Fibroblast of gingiva (primary cell): ENCODE data around the gene PHLDB3.
"Not testable (repeated sequence)": the region's sequence is repeated elsewhere in the genome, so short reads cannot be mapped to it uniquely, and the experiment has no call there.

Experiments
- DNase-seq: peaks from one replicate; pipeline ENCODE4 v3.0.0-alpha.2; 2011; ENCODE audit warnings: low read depth

Gene PHLDB3

DNA sequence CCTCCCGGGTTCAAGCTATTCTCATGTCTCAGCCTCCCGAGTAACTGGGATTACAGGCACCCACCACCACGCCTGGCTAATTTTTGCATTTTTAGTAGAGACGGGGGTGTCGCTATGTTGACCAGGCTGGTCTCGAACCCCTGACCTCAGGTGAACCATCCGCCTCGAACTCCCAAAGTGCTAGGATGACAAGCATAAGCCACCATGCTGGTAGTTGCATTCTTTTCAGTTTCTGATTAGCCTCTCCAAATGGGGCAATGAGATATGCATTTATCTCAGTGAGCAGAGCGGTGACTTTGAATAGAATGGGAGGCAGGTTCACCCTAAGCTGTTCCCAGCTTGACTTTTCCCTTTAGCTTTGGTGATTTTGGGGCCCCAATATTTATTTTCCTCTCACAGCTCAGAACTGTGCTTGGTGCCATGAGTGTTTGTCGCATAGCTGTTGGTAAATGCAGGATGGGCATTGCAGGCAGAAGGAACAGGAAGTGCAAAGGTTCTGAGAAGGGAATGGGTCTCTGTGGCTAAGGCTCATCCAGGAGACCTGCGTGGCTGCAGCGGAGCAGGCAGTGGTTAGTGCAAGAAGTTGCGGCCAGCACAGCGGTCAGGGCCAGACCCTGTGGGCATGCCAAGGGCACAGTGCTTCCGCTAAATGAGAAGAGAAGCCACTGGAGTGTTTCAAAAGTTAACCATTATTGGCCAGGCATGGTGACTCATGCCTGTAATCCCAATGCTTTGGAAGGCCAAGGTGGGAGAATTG, 59.8 kb downstream of the PHLDB3 start:
- DNase-seq: no peak

DNA sequence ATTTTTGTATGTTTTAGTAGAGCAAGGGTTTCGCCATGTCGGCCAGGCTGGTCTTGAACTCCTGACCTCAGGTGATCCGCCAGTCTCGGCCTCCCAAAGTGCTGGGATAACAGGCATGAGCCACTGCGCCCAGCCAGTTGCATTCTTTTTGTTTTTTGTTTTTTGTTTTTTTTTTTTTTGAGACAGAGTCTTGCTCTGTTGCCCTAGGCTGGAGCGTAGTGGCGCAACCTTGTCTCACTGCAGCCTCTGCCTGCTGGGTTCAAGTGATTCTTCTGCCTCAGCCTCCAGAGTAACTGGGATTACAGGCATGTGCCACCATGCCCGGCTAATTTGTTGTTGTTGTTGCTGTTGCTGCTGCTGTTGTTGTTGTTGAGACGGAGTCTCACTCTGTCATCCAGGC, 60.5 kb downstream of the PHLDB3 start:
- DNase-seq: not testable (repeated sequence)

DNA sequence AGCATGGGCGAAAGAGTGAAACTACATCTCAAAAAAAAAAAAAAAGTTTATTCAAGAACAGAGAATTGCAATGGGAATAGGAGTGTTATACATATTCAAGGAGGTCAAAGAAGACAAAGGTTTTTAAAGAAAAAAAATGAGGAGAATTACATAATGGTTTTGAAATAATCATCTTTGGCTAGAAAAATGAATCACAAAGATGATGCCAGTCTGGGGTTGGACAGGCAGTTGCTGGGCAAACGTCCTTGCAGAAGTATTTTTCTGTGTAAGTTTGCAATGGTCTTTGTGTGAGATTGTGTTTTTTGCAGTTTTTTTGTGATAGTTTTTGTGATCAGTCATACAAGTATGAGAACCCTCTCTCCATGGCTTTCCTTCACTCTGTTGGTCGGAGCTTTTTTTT, 62.8 kb downstream of the PHLDB3 start:
- no peak for DNase-seq

DNA sequence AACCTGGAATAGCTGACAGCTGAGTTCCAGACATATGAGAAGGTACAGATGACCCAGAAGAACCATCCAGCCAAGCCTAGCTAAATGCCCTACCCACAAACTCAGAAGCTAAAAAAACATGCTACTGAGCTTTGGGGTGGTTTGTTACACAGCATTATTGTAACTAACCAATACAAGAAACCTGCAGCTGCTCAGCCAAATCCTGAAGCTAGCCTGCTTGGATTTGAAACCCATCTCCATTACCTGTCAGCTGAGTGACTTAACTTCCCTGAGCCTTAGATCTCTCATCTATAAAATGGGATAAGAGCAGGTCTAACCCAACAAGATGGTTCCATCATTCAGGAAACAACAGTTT, 64.9 kb downstream of the PHLDB3 start:
- DNase-seq: no peak

DNA sequence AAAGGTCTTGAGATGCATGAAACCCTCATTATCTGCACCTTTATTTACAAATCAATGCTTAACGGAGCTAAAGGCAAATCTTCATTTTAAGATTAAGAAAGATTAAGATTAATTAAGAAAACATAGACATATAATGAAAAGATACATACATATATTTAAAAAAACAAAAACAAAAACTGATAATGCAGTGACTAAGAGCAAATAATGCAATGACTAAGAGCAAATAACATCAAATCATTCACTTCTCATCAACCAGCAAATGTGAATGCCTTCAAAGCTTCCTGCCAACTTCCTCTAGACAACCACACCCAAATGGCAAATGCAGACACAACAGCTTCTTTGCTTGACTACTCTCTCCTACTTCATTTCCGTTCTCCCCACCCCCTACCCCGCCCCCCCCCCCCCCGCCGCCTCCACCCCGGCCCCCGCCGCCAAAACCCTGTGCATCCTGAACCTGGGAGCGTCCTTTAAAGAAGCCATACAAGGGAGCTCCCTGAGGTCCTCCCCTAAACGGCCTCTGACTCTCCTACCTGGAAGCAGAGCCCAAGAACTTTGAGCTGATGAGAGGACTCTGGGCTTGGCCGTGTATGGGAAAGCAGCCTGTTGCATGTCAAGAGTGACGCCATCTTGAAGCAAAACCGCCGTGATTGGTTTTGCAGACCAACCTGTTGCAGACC, 65.4 kb downstream of the PHLDB3 start:
- no peak for DNase-seq

DNA sequence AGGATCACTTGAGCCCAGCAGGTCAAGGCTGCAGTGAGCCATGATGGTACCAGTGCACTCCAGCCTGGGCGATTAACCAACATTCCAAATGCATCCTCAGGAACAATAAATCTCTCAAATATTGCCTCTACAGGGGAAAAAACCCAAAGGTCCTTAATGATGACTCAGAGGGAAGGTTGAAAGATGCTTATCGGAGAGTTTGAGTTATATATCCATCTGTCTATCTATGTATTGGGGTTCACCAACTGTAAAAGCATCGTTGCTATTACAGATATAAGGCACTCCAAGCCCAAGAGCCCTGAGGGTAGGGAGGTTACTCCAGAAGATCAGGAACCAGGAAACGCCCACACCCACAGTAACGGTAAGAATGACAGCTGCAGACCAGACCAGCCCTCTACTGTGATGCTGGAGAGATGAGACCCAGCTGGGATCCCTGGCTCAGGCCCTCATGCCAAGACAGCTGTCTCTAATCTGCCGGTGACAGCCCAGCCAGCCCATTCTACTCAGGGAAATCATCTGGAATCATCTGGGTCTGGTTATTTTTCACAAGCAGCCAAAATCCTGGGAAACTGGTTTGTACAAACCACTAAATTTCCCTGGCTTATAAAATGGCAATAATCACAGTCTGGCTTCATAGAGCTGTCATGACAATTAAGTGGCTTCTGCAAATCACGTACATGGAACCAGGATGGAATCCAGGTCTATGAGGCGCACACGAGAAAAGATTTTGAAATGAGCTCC, 66.1 kb downstream of the PHLDB3 start:
- peak; percentile 81 for DNase-seq

DNA sequence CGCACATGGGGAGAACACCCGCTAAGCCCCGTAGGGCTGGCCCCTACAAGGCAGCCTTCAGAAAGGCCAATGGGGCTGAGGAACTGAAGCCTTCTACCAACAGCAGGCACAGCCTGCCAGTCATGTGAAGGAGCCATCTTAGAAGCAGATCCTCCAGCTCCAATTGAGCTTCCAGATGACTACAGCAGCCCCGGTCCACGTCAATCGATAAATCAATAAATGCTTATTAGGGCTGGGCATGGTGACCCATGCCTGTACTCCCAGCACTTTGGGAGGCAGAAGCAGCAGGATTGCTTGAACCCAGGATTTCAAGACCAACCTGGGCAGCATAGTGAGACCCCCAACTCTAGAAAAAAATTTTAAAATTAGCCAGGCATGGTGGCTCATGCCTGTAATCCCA, 66.8 kb downstream of the PHLDB3 start:
- no peak for DNase-seq

DNA sequence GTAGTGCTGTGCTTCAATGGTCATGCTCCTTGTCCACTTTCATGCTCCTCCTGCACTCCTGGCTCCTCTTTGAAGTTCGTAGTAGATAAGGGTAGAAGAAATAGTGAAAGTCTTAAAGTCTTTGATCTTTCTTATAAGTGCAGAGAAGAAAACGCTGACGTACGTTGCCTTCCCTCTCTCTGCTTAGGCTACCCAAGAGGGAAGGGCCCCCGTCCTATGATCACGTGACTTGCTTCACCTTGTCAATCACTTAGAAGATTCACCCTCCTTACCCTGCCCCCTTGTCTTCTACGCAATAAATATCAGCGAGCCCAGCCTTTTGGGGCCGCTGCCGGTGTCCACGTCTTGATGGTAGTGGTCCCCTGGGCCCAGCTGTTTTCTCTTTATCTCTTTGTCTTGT, 67.3 kb downstream of the PHLDB3 start:
- not testable (repeated sequence) for DNase-seq

DNA sequence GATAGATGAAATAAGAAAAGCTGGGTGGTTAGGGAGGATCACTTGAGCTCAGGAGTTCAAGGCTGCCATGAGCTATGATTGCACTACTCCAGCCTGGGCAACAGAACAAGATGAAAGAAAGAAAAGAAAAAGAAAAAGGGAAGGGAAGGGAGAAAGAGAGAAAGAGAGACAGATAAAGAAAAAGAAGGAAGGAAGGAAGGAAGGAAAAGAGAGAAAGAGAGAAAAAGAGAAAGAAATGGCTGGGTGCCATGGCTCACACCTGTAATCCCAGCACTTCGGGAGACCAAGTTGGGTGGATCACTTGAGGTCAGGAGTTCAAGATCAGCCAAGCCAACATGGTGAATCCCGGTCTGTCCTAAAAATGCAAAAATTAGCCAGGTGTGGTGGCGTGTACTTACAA, 68.8 kb downstream of the PHLDB3 start:
- no peak for DNase-seq

DNA sequence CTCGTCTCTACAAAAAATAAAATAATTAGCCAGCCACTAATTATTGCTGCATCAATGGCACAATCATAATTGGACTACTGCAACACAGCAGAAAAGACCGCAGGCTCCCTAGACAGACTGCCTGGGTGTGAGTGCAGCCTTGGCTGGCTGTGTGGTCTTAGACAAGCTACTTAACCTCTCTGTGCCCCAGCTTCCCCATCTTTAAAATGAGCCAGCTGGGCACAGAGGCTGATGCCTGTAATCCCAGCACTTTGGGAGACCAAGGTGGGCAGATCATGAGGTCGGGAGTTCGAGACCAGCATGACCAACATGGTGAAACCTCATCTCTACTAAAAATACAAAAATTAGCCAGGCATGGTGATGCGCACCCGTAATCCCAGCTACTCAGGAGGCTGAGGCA, 70.9 kb downstream of the PHLDB3 start:
- no peak for DNase-seq

DNA sequence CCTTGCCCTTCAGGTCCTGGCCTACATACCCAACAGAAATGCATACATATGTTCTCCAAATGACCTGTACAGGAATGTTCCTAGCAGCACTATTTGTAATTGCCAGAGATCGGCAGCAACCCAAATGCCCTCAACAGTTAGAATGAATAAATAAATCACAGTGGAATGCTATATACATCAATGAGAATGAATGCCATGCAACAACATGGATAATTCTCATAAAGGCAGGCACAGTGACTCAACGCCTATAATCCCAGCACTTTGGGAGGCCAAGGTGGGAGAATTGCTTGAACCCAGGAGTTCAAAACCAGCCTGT, 71.2 kb downstream of the PHLDB3 start:
- no peak for DNase-seq

DNA sequence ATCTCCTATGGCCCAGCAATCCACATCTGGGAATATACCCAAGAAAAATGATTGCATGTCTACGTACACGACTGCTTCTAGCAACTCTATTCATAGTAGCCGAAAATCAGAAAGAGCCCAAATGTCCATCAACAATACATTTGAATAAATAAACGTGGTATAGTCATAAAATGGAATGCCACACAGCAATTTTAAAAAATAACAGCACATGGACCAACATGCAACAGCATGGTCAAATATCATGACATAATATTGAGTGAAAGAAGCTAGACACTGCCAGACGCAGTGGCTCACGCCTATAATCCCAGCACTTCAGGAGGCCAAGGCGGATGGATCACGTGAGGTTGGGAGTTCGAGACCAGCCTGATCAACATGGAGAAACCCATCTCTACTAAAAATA, 73.6 kb downstream of the PHLDB3 start:
- DNase-seq: no peak

DNA sequence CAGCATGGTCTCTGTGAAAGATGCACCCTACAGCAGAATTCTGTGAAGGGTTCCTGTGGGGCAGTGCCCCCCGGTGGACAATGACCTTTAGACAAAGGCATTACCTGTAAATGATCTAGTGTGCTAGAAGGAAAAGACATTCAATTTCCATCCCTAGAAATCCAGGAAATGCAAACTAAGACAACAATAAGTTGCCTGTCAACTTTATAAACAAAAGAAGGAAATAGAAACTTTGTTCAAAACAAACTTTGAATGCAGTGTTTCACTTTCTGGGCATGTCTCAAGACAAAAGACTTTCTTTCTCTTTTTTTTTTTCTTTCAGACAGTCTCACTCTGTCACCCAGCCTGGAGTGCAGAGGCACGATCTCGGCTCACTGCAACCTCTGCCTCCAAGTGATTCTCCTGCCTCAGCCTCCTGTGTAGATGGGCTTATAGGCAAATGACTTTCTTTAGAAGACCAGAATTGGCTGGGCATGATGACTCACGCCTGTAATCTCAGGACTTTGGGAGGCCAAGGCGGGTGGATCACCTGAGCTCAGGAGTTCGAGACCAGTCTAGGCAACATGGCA, 74.3 kb downstream of the PHLDB3 start:
- DNase-seq: peak; percentile 53

DNA sequence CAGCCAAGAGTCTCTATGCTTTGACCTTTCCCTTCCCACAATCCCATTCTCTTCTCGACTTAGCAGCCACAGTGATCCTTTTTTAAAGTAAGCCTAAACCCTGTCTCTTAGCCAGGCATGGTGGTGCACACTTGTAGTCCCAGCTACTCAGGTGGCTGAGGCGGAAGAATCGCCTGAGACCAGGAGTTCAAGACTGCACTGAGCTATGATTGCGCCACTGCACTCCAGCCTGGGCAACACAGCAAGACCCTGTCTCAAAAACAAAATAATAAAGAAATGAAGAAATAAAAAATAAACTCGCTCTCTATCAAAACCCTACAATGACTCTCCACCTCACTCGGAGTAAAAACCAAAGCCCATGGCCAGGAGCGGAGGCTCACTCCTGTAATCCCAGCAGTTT, 75.2 kb downstream of the PHLDB3 start:
- DNase-seq: no peak

DNA sequence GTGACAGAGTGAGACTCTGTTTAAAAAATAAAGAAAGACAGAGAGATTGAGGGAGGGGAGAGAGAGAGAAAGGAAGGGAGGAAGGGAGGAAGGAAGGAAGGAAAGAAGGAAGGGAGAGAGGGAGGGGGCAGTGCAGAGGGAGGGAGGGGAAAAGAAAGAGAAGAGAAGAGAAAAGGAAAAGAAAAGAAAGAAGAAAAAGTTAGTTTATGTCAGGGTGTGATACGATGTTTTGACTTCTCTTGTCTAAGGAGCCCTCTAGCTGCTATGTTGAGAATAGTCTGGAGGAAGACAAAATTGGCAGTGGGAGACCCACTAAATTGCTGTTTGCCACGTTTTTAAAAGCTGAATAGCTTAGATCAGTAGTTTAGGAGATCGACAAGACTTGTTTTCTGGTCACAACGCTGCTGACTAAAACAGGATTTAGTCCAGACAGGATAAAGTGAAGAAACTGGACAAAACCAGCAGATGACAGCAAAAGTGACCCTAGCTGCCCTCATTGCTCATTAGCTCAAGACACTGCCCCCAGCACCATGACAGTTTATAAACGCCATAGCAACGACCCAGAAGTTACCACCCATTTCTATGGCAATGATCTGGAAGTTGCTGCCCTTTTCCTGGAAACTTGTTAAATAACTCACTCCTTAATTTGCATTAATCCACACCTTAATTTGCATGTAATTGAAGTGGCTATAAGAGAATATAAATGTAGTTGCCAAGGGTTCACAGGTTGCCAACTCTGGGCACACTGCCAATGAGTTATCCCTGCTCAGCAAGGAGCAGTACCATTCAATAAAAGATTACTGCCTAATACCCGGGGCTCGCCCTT, 78.8 kb downstream of the PHLDB3 start:
- DNase-seq: no peak
